GM23338 (cell line): Measurements from ENCODE around the gene FDXR. TPM values are rescaled to one million over a fixed set of nuclear protein-coding genes. Genes with fewer than 3 reads are reported as not detected.

ENCODE experiments used
- ATAC-seq: fragments of 200-7000 bp; cut with Tn5 transposase; 3 replicates; pipeline ENCODE4 v1.9.1; 2020
- DNase-seq: peaks from one replicate; pipeline ENCODE4 v3.0.0-alpha.2; 2015; ENCODE audit warnings: low spot score
- H2AFZ ChIP-seq: fragments of 200-600 bp; sonication (generic); 2 replicates; pipeline ENCODE4 v1.8.0; 2016; ENCODE audit warnings: antibody characterized with exemption, mild to moderate bottlenecking, moderate library complexity
- H3F3A ChIP-seq: fragments of 200-600 bp; sonication (generic); replicated peaks from 2 replicates; pipeline ENCODE4 v1.8.0; 2017; ENCODE audit warnings: antibody characterized with exemption, mixed run types, low read depth
- H3K27ac ChIP-seq: fragments of 200-600 bp; sonication (generic); 2 replicates; pipeline ENCODE4 v1.6.1; 2016; ENCODE audit warnings: low read depth
- H3K27me3 ChIP-seq: fragments of 200-600 bp; sonication (generic); 2 replicates; pipeline ENCODE4 v1.8.0; 2016; ENCODE audit warnings: mild to moderate bottlenecking, mixed run types, moderate library complexity; ENCODE audit not compliant: insufficient read depth
- H3K36me3 ChIP-seq: fragments of 200-600 bp; sonication (generic); 2 replicates; pipeline ENCODE4 v1.8.0; 2016; ENCODE audit warnings: mild to moderate bottlenecking; ENCODE audit not compliant: insufficient read depth
- H3K4me1 ChIP-seq: fragments of 200-600 bp; sonication (generic); 2 replicates; pipeline ENCODE4 v1.8.0; 2016; ENCODE audit warnings: mild to moderate bottlenecking, moderate library complexity; ENCODE audit not compliant: insufficient read depth
- H3K4me2 ChIP-seq: fragments of 200-600 bp; sonication (generic); 2 replicates; pipeline ENCODE4 v1.7.1; 2017; ENCODE audit warnings: mixed run types
- H3K4me3 ChIP-seq: fragments of 200-600 bp; sonication (generic); 2 replicates; pipeline ENCODE4 v1.6.1; 2016; ENCODE audit warnings: mixed run types
- H3K79me2 ChIP-seq: fragments of 200-600 bp; sonication (generic); replicated peaks from 2 replicates; pipeline ENCODE4 v1.8.0; 2017; ENCODE audit warnings: mild to moderate bottlenecking; ENCODE audit not compliant: insufficient read depth
- H3K9me2 ChIP-seq: fragments of 200-600 bp; sonication (generic); 2 replicates; pipeline ENCODE4 v1.8.0; 2017; ENCODE audit not compliant: insufficient read depth
- H4K20me1 ChIP-seq: fragments of 200-600 bp; sonication (generic); replicated peaks from 2 replicates; pipeline ENCODE4 v1.8.0; 2017; ENCODE audit warnings: mild to moderate bottlenecking; ENCODE audit not compliant: insufficient read depth
- H3K27ac Mint-ChIP-seq: 2 replicates; pipeline ENCODE4 v1.8.0; 2020; ENCODE audit warnings: inconsistent platforms, mild to moderate bottlenecking, moderate library complexity, mixed read lengths
- H3K27me3 Mint-ChIP-seq: 3 replicates; pipeline ENCODE4 v1.8.0; 2022; ENCODE audit warnings: low read depth, mild to moderate bottlenecking, moderate library complexity, mixed read lengths, inconsistent platforms; ENCODE audit not compliant: insufficient read depth, poor library complexity
- H3K36me3 Mint-ChIP-seq: 3 replicates; pipeline ENCODE4 v1.8.0; 2021; ENCODE audit warnings: low read depth, mild to moderate bottlenecking, inconsistent platforms, moderate library complexity, mixed read lengths
- H3K4me1 Mint-ChIP-seq: 3 replicates; pipeline ENCODE4 v1.8.0; 2020; ENCODE audit warnings: mild to moderate bottlenecking, inconsistent platforms, mixed read lengths
- H3K4me3 Mint-ChIP-seq: 3 replicates; pipeline ENCODE4 v1.8.0; 2021; ENCODE audit warnings: moderate library complexity, mild to moderate bottlenecking, inconsistent platforms, mixed read lengths
- H3K9me3 Mint-ChIP-seq: 3 replicates; pipeline ENCODE4 v1.8.0; 2020; ENCODE audit warnings: moderate library complexity, mild to moderate bottlenecking, inconsistent platforms, mixed read lengths
- CREB1 ChIP-seq: fragments of 250-450 bp; sonication (Bioruptor Pico); IDR thresholded peaks from 2 replicates; pipeline ENCODE4 v1.5.0; 2020; ENCODE audit warnings: low read depth, mild to moderate bottlenecking, moderate library complexity
- ETS1 ChIP-seq: IDR thresholded peaks from 2 replicates; pipeline ENCODE4 v1.6.1; 2016; ENCODE audit warnings: antibody characterized with exemption
- EZH2 ChIP-seq: fragments of 200-600 bp; sonication (generic); IDR thresholded peaks from one replicate; pipeline ENCODE4 v1.8.0; 2017; ENCODE audit warnings: antibody characterized with exemption, mild to moderate bottlenecking, low read depth; ENCODE audit not compliant: unreplicated experiment
- EZH2phosphoT487 ChIP-seq: fragments of 200-600 bp; sonication (generic); IDR thresholded peaks from one replicate; pipeline ENCODE4 v1.8.1; 2018; ENCODE audit warnings: antibody characterized with exemption; ENCODE audit not compliant: unreplicated experiment
- JUNB ChIP-seq: IDR thresholded peaks from one replicate; pipeline ENCODE4 v1.6.1; 2016; ENCODE audit warnings: antibody characterized with exemption; ENCODE audit not compliant: unreplicated experiment
- NANOG ChIP-seq: IDR thresholded peaks from 2 replicates; pipeline ENCODE4 v1.6.1; 2016; ENCODE audit warnings: antibody characterized with exemption, borderline replicate concordance
- REST ChIP-seq: IDR thresholded peaks from one replicate; pipeline ENCODE4 v1.6.1; 2018; ENCODE audit warnings: antibody characterized with exemption; ENCODE audit not compliant: unreplicated experiment
- STAT1 ChIP-seq: IDR thresholded peaks from one replicate; pipeline ENCODE4 v1.6.1; 2016; ENCODE audit warnings: antibody characterized with exemption; ENCODE audit not compliant: unreplicated experiment
- ZNF114 ChIP-seq: fragments of 250-450 bp; sonication (Bioruptor Pico); IDR thresholded peaks from 2 replicates; pipeline ENCODE4 v1.5.0; 2020; ENCODE audit warnings: mild to moderate bottlenecking, moderate library complexity
- ZNF331 ChIP-seq: fragments of 250-450 bp; sonication (Bioruptor Pico); IDR thresholded peaks from 2 replicates; pipeline ENCODE4 v1.5.0; 2020; ENCODE audit warnings: low read depth, mild to moderate bottlenecking, moderate library complexity
- ZNF462 ChIP-seq: fragments of 250-450 bp; sonication (Bioruptor Pico); IDR thresholded peaks from 2 replicates; pipeline ENCODE4 v1.5.0; 2020; ENCODE audit warnings: mild to moderate bottlenecking, moderate library complexity
- polyA plus RNA-seq: library from polyadenylated mRNA; unstranded; fragments of >200 nt; fragmentation: Nextera tagmentation; extraction: Ambion mirVana; gene quantifications from 2 replicates; pipeline ENCODE4 v1.2.1, GENCODE V29; 2016
- total RNA-seq: library from RNA; depleted of rRNA; stranded (reverse); fragments of >200 nt; shearing (Covaris generic); gene quantifications from 2 replicates; pipeline ENCODE4 v1.2.3, GENCODE V29; 2014

Gene FDXR
- total and polyA plus RNA-seq, 2 experiments from 2014 or later: 21.7 to 33.1 TPM

GRCh38 chr17:74868251-74868907, 4.4 kb downstream of the FDXR start:
- Mint-ChIP-seq H3K36me3 (peaks cover 17% of the 10 kb centered on the region; the same call in 2 of the 3 replicates), H3K4me3 (no peak overlapping the region)
- no peak overlapping the region for H3K4me2 ChIP-seq

More at GRCh38 chr17:74868251-74868907, 4.4 kb downstream of the FDXR start:
- Mint-ChIP-seq H3K27ac (no peak overlapping the region), H3K9me3 (peaks cover 2% of the 10 kb centered on the region; the same call in 1 of the 3 replicates), H3K4me1 (peaks cover 22% of the 10 kb centered on the region), H3K27me3 (peaks cover 21% of the 10 kb centered on the region)
- H3K27ac ChIP-seq: no peak overlapping the region
- no peaks in the 10 kb centered on the region for H3K79me2 ChIP-seq
- DNase-seq (no peak), ATAC-seq (no peak)
- peaks cover 4% of the 10 kb centered on the region; the same call in 1 of the 2 replicates for H3K4me1 ChIP-seq
- H4K20me1 ChIP-seq: peaks cover 3% of the 10 kb centered on the region; the same call in 1 of the 2 replicates
- H3K27me3 ChIP-seq: 0 out of 2 replicates have a peak, but pooled peaks cover 7% of the 10 kb centered on the region
- H3K4me3 ChIP-seq: no peak overlapping the region
- peaks cover 4% of the 10 kb centered on the region; the same call in 1 of the 2 replicates for H3F3A ChIP-seq
- no peaks in the 10 kb centered on the region for H3K9me2 ChIP-seq
- no peak for TF ChIP-seq ZNF331
- no peak for TF ChIP-seq EZH2
- TF ChIP-seq REST: no peak
- TF ChIP-seq EZH2phosphoT487: no peak
- no peak for TF ChIP-seq NANOG
- TF ChIP-seq ETS1: no peak
- no peak for TF ChIP-seq STAT1
- no peak for TF ChIP-seq CREB1 (CRISPR knock-in tag)
- no peak for TF ChIP-seq ZNF462 (CRISPR knock-in tag)
- no peak for TF ChIP-seq ZNF114 (CRISPR knock-in tag)
- TF ChIP-seq JUNB: no peak
- H2AFZ ChIP-seq: no peak overlapping the region
- no peaks in the 10 kb centered on the region for H3K36me3 ChIP-seq
